Measurements from ENCODE around the gene CACNG7.

DNA sequence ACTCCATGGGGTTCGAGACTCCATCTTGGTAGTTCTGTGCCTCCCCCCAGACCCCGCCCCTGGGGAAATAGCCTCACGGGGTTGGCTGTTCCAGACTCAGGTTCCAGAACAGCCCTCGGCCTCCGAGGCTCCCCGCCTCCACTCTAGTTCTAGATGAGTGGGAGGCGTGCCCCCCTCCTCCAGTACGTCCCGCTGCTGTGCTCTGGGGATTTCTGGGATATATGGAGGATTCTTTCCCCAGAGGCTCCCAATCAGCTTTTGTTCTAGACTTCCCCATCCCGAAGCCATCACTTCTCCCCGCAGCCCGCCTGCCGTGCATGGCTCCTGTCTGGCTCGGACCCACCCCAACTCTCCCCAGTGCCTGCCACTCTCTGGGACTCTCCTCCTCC, 1.9 kb upstream of the CACNG7 start:
- TF ChIP-seq, protein P1, sequence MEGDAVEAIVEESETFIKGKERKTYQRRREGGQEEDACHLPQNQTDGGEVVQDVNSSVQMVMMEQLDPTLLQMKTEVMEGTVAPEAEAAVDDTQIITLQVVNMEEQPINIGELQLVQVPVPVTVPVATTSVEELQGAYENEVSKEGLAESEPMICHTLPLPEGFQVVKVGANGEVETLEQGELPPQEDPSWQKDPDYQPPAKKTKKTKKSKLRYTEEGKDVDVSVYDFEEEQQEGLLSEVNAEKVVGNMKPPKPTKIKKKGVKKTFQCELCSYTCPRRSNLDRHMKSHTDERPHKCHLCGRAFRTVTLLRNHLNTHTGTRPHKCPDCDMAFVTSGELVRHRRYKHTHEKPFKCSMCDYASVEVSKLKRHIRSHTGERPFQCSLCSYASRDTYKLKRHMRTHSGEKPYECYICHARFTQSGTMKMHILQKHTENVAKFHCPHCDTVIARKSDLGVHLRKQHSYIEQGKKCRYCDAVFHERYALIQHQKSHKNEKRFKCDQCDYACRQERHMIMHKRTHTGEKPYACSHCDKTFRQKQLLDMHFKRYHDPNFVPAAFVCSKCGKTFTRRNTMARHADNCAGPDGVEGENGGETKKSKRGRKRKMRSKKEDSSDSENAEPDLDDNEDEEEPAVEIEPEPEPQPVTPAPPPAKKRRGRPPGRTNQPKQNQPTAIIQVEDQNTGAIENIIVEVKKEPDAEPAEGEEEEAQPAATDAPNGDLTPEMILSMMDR (IDR thresholded peaks at IDR 0.05): no peak
- TF ChIP-seq POLR2A (IDR thresholded peaks at IDR 0.05): no peak

Measured in esophagus squamous epithelium (tissue), 4 donors.